H9 (cell line): ENCODE data around the gene CTIF. TPM values are rescaled to one million over a fixed set of nuclear protein-coding genes. Genes with fewer than 3 reads are reported as not detected.

Experiments
- DNase-seq: peaks from one replicate; pipeline ENCODE4 v3.0.0-alpha.2; 2017
- H2AFZ ChIP-seq: one replicate; pipeline ENCODE4 v1.6.1; 2013; ENCODE audit warnings: mild to moderate bottlenecking, low read length, control low read depth, moderate library complexity
- H2AK5ac ChIP-seq: 2 replicates; pipeline ENCODE4 v1.6.1; 2013; ENCODE audit warnings: low read length, control low read depth, mixed read lengths; ENCODE audit not compliant: insufficient read length
- H2BK120ac ChIP-seq: one replicate; pipeline ENCODE4 v1.6.1; 2013; ENCODE audit warnings: low read depth, mild to moderate bottlenecking, low read length, control low read depth, inconsistent platforms; ENCODE audit not compliant: poor library complexity, severe bottlenecking
- H2BK12ac ChIP-seq: 2 replicates; pipeline ENCODE4 v1.6.1; 2013; ENCODE audit warnings: low read length, control low read depth, mixed read lengths, low read depth; ENCODE audit not compliant: insufficient read length
- H2BK15ac ChIP-seq: 2 replicates; pipeline ENCODE4 v1.6.1; 2013; ENCODE audit warnings: low read depth, low read length, control low read depth
- H2BK20ac ChIP-seq: one replicate; pipeline ENCODE4 v1.6.1; 2013; ENCODE audit warnings: low read depth, mild to moderate bottlenecking, low read length, control low read depth, inconsistent platforms; ENCODE audit not compliant: poor library complexity, severe bottlenecking
- H2BK5ac ChIP-seq: 2 replicates; pipeline ENCODE4 v1.6.1; 2013; ENCODE audit warnings: low read length, control low read depth, mixed read lengths; ENCODE audit not compliant: insufficient read length
- H3K14ac ChIP-seq: 2 replicates; pipeline ENCODE4 v1.6.1; 2013; ENCODE audit warnings: low read length, control low read depth; ENCODE audit not compliant: insufficient read depth
- H3K18ac ChIP-seq: 2 replicates; pipeline ENCODE4 v1.6.1; 2013; ENCODE audit warnings: low read depth, mild to moderate bottlenecking, mixed read lengths, low read length, control low read depth; ENCODE audit not compliant: insufficient read length
- H3K23ac ChIP-seq: 2 replicates; pipeline ENCODE4 v1.6.1; 2013; ENCODE audit warnings: low read length, control low read depth, mixed read lengths, low read depth; ENCODE audit not compliant: insufficient read length
- H3K23me2 ChIP-seq: 2 replicates; pipeline ENCODE4 v1.6.1; 2013; ENCODE audit warnings: low read depth, mild to moderate bottlenecking, mixed read lengths, low read length, control low read depth; ENCODE audit not compliant: insufficient read length, poor library complexity, severe bottlenecking
- H3K27ac ChIP-seq: 2 replicates; pipeline ENCODE4 v1.5.1; 2013; ENCODE audit warnings: low read length, control low read depth, mixed read lengths, low read depth; ENCODE audit not compliant: insufficient read length
- H3K27me3 ChIP-seq: 2 replicates; pipeline ENCODE4 v1.6.1; 2013; ENCODE audit warnings: low read length, control low read depth, inconsistent platforms; ENCODE audit not compliant: insufficient read depth
- H3K4ac ChIP-seq: 2 replicates; pipeline ENCODE4 v1.6.1; 2013; ENCODE audit warnings: low read depth, mild to moderate bottlenecking, control low read depth, inconsistent platforms, low read length, moderate library complexity
- H3K4me1 ChIP-seq: 2 replicates; pipeline ENCODE4 v1.6.1; 2013; ENCODE audit warnings: low read length, control low read depth, inconsistent platforms; ENCODE audit not compliant: insufficient read depth
- H3K4me2 ChIP-seq: 2 replicates; pipeline ENCODE4 v1.6.1; 2013; ENCODE audit warnings: low read length, control low read depth, mixed read lengths; ENCODE audit not compliant: insufficient read length, insufficient read depth
- H3K56ac ChIP-seq: 2 replicates; pipeline ENCODE4 v1.6.1; 2013; ENCODE audit warnings: low read depth, mild to moderate bottlenecking, mixed read lengths, low read length, control low read depth; ENCODE audit not compliant: insufficient read length
- H3K79me1 ChIP-seq: 2 replicates; pipeline ENCODE4 v1.6.1; 2013; ENCODE audit warnings: low read depth, mild to moderate bottlenecking, moderate library complexity, low read length, control low read depth, inconsistent platforms; ENCODE audit not compliant: insufficient read depth, poor library complexity, severe bottlenecking
- H3K79me2 ChIP-seq: 2 replicates; pipeline ENCODE4 v1.6.1; 2013; ENCODE audit warnings: low read length, control low read depth, inconsistent platforms; ENCODE audit not compliant: insufficient read depth
- H3K9ac ChIP-seq: 2 replicates; pipeline ENCODE4 v1.6.1; 2013; ENCODE audit warnings: low read length, control low read depth, mixed read lengths; ENCODE audit not compliant: insufficient read length; ENCODE audit errors: extremely low read depth
- H3K9me3 ChIP-seq: one replicate; pipeline ENCODE4 v1.6.1; 2013; ENCODE audit warnings: low read depth, low read length, inconsistent platforms; ENCODE audit not compliant: control insufficient read depth
- H3T11ph ChIP-seq: one replicate; pipeline ENCODE4 v1.6.1; 2013; ENCODE audit warnings: mild to moderate bottlenecking, low read length, control low read depth, inconsistent platforms
- H4K20me1 ChIP-seq: one replicate; pipeline ENCODE4 v1.6.1; 2013; ENCODE audit not compliant: control insufficient read depth, insufficient read length, insufficient read depth
- H4K5ac ChIP-seq: 2 replicates; pipeline ENCODE4 v1.6.1; 2013; ENCODE audit warnings: low read depth, mild to moderate bottlenecking, mixed read lengths, low read length, control low read depth; ENCODE audit not compliant: insufficient read length
- H4K8ac ChIP-seq: replicated peaks from 2 replicates; pipeline ENCODE4 v1.6.1; 2013; ENCODE audit warnings: low read length, control low read depth, mixed read lengths, low read depth; ENCODE audit not compliant: insufficient read length
- H4K91ac ChIP-seq: 2 replicates; pipeline ENCODE4 v1.6.1; 2013; ENCODE audit warnings: low read depth, mild to moderate bottlenecking, moderate library complexity, mixed read lengths, low read length, control low read depth; ENCODE audit not compliant: insufficient read length
- H3K27ac Mint-ChIP-seq, 3 experiments: 2 replicates in 2 of 3; 3 replicates in 1 of 3; pipeline ENCODE4 v1.8.0; 2020 to 2021; ENCODE audit warnings: mixed read lengths in 3 of 3, mild to moderate bottlenecking in 1 of 3, moderate library complexity in 1 of 3
- H3K27me3 Mint-ChIP-seq: 2 replicates; pipeline ENCODE4 v1.8.0; 2021; ENCODE audit warnings: low read depth, mild to moderate bottlenecking, moderate library complexity, mixed read lengths
- H3K36me3 Mint-ChIP-seq, 3 experiments: 2 replicates in 2 of 3; 3 replicates in 1 of 3; pipeline ENCODE4 v1.8.0; 2020 to 2021; ENCODE audit warnings: low read depth in 3 of 3, mixed read lengths in 3 of 3; ENCODE audit not compliant: insufficient read depth in 1 of 3
- H3K4me1 Mint-ChIP-seq, 2 experiments: 2 replicates each; pipeline ENCODE4 v1.8.0; 2020; ENCODE audit warnings: mixed read lengths in 2 of 2
- H3K4me3 Mint-ChIP-seq, 2 experiments: 2 replicates in 1 of 2; 3 replicates in 1 of 2; pipeline ENCODE4 v1.8.0; 2020 to 2021; ENCODE audit warnings: mild to moderate bottlenecking in 2 of 2, mixed read lengths in 2 of 2, moderate library complexity in 1 of 2
- H3K9me3 Mint-ChIP-seq, 2 experiments: 2 replicates in 1 of 2; 3 replicates in 1 of 2; pipeline ENCODE4 v1.8.0; 2020; ENCODE audit warnings: mild to moderate bottlenecking in 2 of 2, mixed read lengths in 2 of 2, moderate library complexity in 1 of 2
- WGBS: extraction: QIAGEN DNeasy Blood & Tissue Kit; methylation state at CpG from one replicate; pipeline ENCODE4 v1.1.7; 2013; ENCODE audit warnings: missing lambda C conversion rate, low lambda C conversion rate, mixed read lengths; ENCODE audit not compliant: insufficient read length; ENCODE audit errors: extremely low coverage; 5-methylcytosine and 5-hydroxymethylcytosine counted together
- total RNA-seq: library from RNA; stranded (reverse); gene quantifications from 2 replicates; pipeline ENCODE4 v1.2.1, GENCODE V29; 2021
- TF ChIP-seq, protein P1 (sequence below): fragments of 200-600 bp; sonication (generic); conservative IDR thresholded peaks from 3 replicates; pipeline ENCODE4 v1.8.0; 2021; ENCODE audit warnings: antibody characterized with exemption, mild to moderate bottlenecking

CTIF gene
- total RNA-seq, 1 experiment from 2014 or later = 15.8 TPM

DNA sequence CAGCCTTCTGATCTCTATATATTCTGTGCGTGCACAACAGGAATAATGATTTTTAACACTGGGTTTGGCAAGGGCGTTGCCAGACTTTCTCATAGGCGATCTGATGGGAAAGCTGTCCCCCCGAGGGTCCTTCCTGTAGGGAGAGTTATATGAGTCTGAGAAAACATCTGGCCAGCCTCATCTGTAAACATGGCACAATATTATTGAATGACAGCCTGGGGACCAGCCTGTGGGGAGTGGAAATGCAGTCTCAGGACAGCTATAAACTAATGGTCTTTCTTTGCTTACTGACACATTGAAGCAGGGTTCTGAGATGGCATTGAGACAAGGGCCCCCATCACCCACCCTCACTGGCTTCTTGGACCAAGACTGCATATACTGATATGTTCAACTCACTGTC, 62.5 kb downstream of the CTIF start:
- Histone ChIP-seq H3K4me2 (no peak overlapping the region), H3K23ac (no peak overlapping the region), H3K79me1 (no peaks in the 10 kb centered on the region), H4K20me1 (no peaks in the 10 kb centered on the region), H3K4ac (no peak overlapping the region), H2AK5ac (no peak overlapping the region), H2AFZ (no peak overlapping the region), H3T11ph (no peak overlapping the region), H2BK12ac (no peak overlapping the region), H3K4me1 (no peaks in the 10 kb centered on the region), H2BK120ac (no peak overlapping the region), H3K27ac (no peak overlapping the region), H3K9me3 (no peaks in the 10 kb centered on the region), H3K9ac (no peak overlapping the region), H3K18ac (no peak overlapping the region), H3K56ac (no peak overlapping the region), H4K5ac (no peak overlapping the region), H2BK15ac (no peak overlapping the region), H2BK5ac (no peak overlapping the region), H4K8ac (no peak overlapping the region), H4K91ac (no peak overlapping the region), H3K79me2 (no peaks in the 10 kb centered on the region), H3K14ac (no peak overlapping the region), H3K23me2 (no peaks in the 10 kb centered on the region), H2BK20ac (no peak overlapping the region), H3K27me3 (no peaks in the 10 kb centered on the region)
- Mint-ChIP-seq H3K9me3 (no peaks in the 10 kb centered on the region; a peak in 1 of 5 replicates), H3K27ac (no peak overlapping the region; a peak in 2 of 7 replicates), H3K4me1 (peaks cover 18 to 22% of the 10 kb centered on the region in 2 experiments), H3K27me3 (no peaks in the 10 kb centered on the region), H3K4me3 (no peak overlapping the region), H3K36me3 (no peaks in the 10 kb centered on the region; a peak in 1 of 7 replicates)
- DNase-seq = no peak
- no CpG with 5 or more reads among the region's 4 CpGs for WGBS
- TF ChIP-seq, protein P1, sequence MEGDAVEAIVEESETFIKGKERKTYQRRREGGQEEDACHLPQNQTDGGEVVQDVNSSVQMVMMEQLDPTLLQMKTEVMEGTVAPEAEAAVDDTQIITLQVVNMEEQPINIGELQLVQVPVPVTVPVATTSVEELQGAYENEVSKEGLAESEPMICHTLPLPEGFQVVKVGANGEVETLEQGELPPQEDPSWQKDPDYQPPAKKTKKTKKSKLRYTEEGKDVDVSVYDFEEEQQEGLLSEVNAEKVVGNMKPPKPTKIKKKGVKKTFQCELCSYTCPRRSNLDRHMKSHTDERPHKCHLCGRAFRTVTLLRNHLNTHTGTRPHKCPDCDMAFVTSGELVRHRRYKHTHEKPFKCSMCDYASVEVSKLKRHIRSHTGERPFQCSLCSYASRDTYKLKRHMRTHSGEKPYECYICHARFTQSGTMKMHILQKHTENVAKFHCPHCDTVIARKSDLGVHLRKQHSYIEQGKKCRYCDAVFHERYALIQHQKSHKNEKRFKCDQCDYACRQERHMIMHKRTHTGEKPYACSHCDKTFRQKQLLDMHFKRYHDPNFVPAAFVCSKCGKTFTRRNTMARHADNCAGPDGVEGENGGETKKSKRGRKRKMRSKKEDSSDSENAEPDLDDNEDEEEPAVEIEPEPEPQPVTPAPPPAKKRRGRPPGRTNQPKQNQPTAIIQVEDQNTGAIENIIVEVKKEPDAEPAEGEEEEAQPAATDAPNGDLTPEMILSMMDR = no peak
